ENCODE measurements around the gene CHMP2A.

Gene CHMP2A

GRCh38 chr19:58584498-58585441 is 29.9 kb upstream of the CHMP2A start:
- TF ChIP-seq TRIM28 (IDR thresholded peaks at IDR 0.05; ENCODE audit: borderline replicate concordance, low read length) (no peak), ZNF610 (tag by site-specific recombination; IDR thresholded peaks at IDR 0.05; ENCODE audit: borderline replicate concordance) (no peak), ZNF768 (tag by site-specific recombination; IDR thresholded peaks at IDR 0.05) (no peak), ZNF548 (tag by site-specific recombination; IDR thresholded peaks at IDR 0.05) (no peak), ZNF10 (tag by site-specific recombination; IDR thresholded peaks at IDR 0.05) (no peak)
- POLR2A ChIA-PET, result interaction anchor here (1.0 kb wide), 1 partner anchor 9 kb away, joined by 3 read pairs; no protein-coding TSS in a partner anchor

GRCh38 chr19:58582985-58583384 is 28.1 kb upstream of the CHMP2A start:
- TF ChIP-seq EGR2 (tag by site-specific recombination; IDR thresholded peaks at IDR 0.05; ENCODE audit: low read depth) (0 out of 2 replicates have a peak, but pooled peaks have one; percentile 21), ZNF157 (tag by site-specific recombination; IDR thresholded peaks at IDR 0.05) (no peak), ZFHX2 (tag by site-specific recombination; conservative IDR thresholded peaks at IDR 0.05) (peak; percentile 56)
- Histone ChIP-seq H3K27ac (ENCODE audit: extremely low read depth, low read depth, low read length) (no peak overlapping the region), H3K36me3 (ENCODE audit: control insufficient read depth in 2 of 2, insufficient read depth in 1 of 2, low read length in 2 of 2) (peaks cover 0 to 28% of the 10 kb centered on the region in 2 experiments; a peak in 1 of 3 replicates), H3K4me3 (ENCODE audit: low read depth, low read length) (no peak overlapping the region), H3K4me1 (ENCODE audit: control insufficient read depth, insufficient read depth, low read length) (no peaks in the 10 kb centered on the region), H3K9me3 (ENCODE audit: control insufficient read depth, insufficient read depth, low read depth, low read length) (no peaks in the 10 kb centered on the region)
- ChIA-PET POLR2A (interaction anchor here (0.5 kb wide), 1 partner anchor 183 kb away, joined by 5 read pairs; no protein-coding TSS in a partner anchor), CTCF (interaction anchor here (0.6 kb wide), 1 partner anchor 174 kb away, joined by 4 read pairs; the partner anchor contains the start of gene ZNF584)

More at GRCh38 chr19:58584498-58585441, 29.9 kb upstream of the CHMP2A start:
- Histone ChIP-seq H3K4me3 (ENCODE audit: low read depth, low read length) (no peak overlapping the region), H3K27ac (ENCODE audit: extremely low read depth, low read depth, low read length) (no peak overlapping the region), H3K36me3 (ENCODE audit: control insufficient read depth in 2 of 2, insufficient read depth in 1 of 2, low read length in 2 of 2) (peaks cover 0 to 23% of the 10 kb centered on the region in 2 experiments; a peak in 1 of 3 replicates), H3K9me3 (ENCODE audit: control insufficient read depth, insufficient read depth, low read depth, low read length) (no peaks in the 10 kb centered on the region), H3K4me1 (ENCODE audit: control insufficient read depth, insufficient read depth, low read length) (no peaks in the 10 kb centered on the region)
- CTCF ChIA-PET, result interaction anchor here (0.6 to 1.1 kb wide), 3 partner anchors 21 to 222 kb away, joined by 3 read pairs; partner anchors contain the start of genes ZBTB45 and ZNF497

DNA sequence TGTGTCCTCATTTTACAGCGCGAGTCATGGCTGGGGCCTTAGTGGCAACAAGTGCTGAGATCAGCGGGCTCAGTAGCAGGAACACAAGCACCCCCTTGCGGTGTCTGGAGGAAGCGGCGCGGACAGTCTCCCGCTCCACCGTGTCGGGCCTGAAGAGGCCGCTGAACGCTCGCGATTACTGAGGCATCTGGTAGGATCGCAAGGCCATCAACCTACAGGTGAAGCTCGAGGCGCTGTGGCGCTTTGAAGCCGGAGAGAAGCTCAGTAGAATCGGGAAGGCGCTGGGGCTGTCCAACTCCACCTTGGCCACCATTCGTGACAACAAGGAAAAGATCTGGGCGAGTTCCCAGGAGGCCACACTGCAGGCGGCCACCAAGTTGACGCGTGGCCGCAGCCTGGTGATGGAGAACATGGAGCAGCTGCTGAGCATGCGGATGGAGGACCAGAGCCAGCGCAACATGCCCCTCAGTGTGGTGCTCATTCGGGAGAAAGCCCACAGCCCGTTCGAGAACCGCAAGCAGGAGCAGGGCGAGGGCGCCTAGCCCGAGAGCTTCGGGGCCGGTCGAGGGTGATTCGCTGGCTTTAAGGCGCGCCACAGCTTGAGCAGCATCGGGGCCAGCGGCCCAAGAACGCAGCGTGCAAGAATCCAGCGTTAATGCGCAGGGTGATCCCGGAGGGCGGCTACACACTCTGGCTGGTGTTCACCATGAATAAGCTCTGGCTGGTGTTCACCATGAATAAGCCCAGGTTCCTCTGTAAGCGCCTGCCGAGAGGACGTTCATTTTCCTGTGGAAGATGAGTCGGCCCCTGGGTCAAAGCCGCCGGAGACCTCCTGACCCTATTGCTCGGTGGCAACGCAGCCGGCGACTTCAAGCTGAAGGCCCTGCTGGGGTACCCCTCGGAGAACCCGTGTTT is 26.6 kb upstream of the CHMP2A start:
- ChIA-PET CTCF (interaction anchor here (0.6 to 3.0 kb wide), 13 partner anchors 9 to 1191 kb away, joined by 3 to 25 read pairs (median 3); partner anchors contain the start of genes CHMP2A, MZF1 and ZBTB45), POLR2A (interaction anchor here (1.0 to 2.2 kb wide), 3 partner anchors 26 to 62 kb away, joined by 3 to 11 read pairs (median 5); partner anchors contain the start of genes CHMP2A and ZBTB45)
- Histone ChIP-seq H3K4me1 (ENCODE audit: control insufficient read depth, insufficient read depth, low read length) (no peaks in the 10 kb centered on the region), H3K27ac (ENCODE audit: extremely low read depth, low read depth, low read length) (no peak overlapping the region), H3K9me3 (ENCODE audit: control insufficient read depth, insufficient read depth, low read depth, low read length) (no peaks in the 10 kb centered on the region), H3K36me3 (ENCODE audit: control insufficient read depth in 2 of 2, insufficient read depth in 1 of 2, low read length in 2 of 2) (peaks cover 0 to 29% of the 10 kb centered on the region in 2 experiments; a peak in 2 of 3 replicates), H3K4me3 (ENCODE audit: low read depth, low read length) (no peak overlapping the region)
- TF ChIP-seq ZNF747 (tag by site-specific recombination; IDR thresholded peaks at IDR 0.05) (no peak), KLF9 (tag by site-specific recombination; IDR thresholded peaks at IDR 0.05; ENCODE audit: low read depth) (no peak), SCRT1 (tag by site-specific recombination; IDR thresholded peaks at IDR 0.05; ENCODE audit: borderline replicate concordance) (peak; percentile 93), SCRT2 (tag by site-specific recombination; IDR thresholded peaks at IDR 0.05) (peak; percentile 99), ZNF416 (tag by site-specific recombination; IDR thresholded peaks at IDR 0.05) (no peak), CTCF (tag by site-specific recombination; IDR thresholded peaks at IDR 0.05) (peak; percentile 63), ZSCAN23 (tag by site-specific recombination; IDR thresholded peaks at IDR 0.05) (no peak), ZNF660 (tag by site-specific recombination; IDR thresholded peaks at IDR 0.05) (peak; percentile 84), ZBTB17 (tag by site-specific recombination; IDR thresholded peaks at IDR 0.05) (0 out of 2 replicates have a peak, but pooled peaks have one; percentile 15), ZNF335 (tag by site-specific recombination; conservative IDR thresholded peaks at IDR 0.05) (no peak), PRDM1 (tag by site-specific recombination; IDR thresholded peaks at IDR 0.05) (no peak), BCL11B (tag by site-specific recombination; IDR thresholded peaks at IDR 0.05; ENCODE audit: low read depth) (no peak), YY2 (tag by site-specific recombination; IDR thresholded peaks at IDR 0.05) (no peak), KLF1 (tag by site-specific recombination; IDR thresholded peaks at IDR 0.05) (no peak), HOXC10 (CRISPR knock-in tag; IDR thresholded peaks at IDR 0.05) (peak; percentile 25; the same call in 1 of the 2 replicates), ZNF837 (tag by site-specific recombination; IDR thresholded peaks at IDR 0.05) (no peak), ZNF174 (tag by site-specific recombination; IDR thresholded peaks at IDR 0.05) (no peak)
- TF ChIP-seq, protein P1, sequence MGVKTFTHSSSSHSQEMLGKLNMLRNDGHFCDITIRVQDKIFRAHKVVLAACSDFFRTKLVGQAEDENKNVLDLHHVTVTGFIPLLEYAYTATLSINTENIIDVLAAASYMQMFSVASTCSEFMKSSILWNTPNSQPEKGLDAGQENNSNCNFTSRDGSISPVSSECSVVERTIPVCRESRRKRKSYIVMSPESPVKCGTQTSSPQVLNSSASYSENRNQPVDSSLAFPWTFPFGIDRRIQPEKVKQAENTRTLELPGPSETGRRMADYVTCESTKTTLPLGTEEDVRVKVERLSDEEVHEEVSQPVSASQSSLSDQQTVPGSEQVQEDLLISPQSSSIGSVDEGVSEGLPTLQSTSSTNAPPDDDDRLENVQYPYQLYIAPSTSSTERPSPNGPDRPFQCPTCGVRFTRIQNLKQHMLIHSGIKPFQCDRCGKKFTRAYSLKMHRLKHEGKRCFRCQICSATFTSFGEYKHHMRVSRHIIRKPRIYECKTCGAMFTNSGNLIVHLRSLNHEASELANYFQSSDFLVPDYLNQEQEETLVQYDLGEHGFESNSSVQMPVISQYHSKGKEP (tag by site-specific recombination; IDR thresholded peaks at IDR 0.05), result peak; percentile 46; the same call in 1 of the 2 replicates
